Tibial artery (tissue), 4 donors: ENCODE data around the gene SMTNL2.

ENCODE experiments used
- DNase-seq, 2 donors: peaks; one replicate each; pipeline ENCODE4 v3.0.0-alpha.2; 2019
- H3K27ac ChIP-seq, 2 donors: fragments of 200-600 bp; sonication (generic) in 1 of 2; 1 replicate in 1 of 2; 2 replicates in 1 of 2; pipeline ENCODE4 v1.5.1; 2018 to 2019; ENCODE audit warnings: mild to moderate bottlenecking in 1 of 2
- H3K27me3 ChIP-seq, 2 donors: fragments of 200-600 bp; sonication (generic) in 1 of 2; one replicate each; pipeline versions ENCODE4 v1.5.1 to v1.6.0; 2016 to 2019
- H3K36me3 ChIP-seq, 3 donors: fragments of 200-600 bp; sonication (generic) in 2 of 3; one replicate each; pipeline ENCODE4 v1.5.1; 2016 to 2019; ENCODE audit warnings: mild to moderate bottlenecking in 2 of 3
- H3K4me1 ChIP-seq, 4 donors: fragments of 200-600 bp; sonication (generic) in 2 of 4; 1 replicate in 3 of 4; 2 replicates in 1 of 4; pipeline ENCODE4 v1.5.1; 2016 to 2019
- H3K4me3 ChIP-seq, 2 donors: fragments of 200-600 bp; sonication (generic) in 1 of 2; 1 replicate in 1 of 2; 2 replicates in 1 of 2; pipeline ENCODE4 v1.5.1; 2018 to 2019; ENCODE audit warnings: mild to moderate bottlenecking in 2 of 2
- H3K9me3 ChIP-seq, 3 donors: fragments of 200-600 bp; sonication (generic) in 1 of 3; one replicate each; pipeline ENCODE4 v1.5.1; 2016 to 2019
- intact Hi-C: fragments of 100-400 bp; cut with DNase I; formaldehyde crosslinking; loops from one replicate; pipeline ENCODE4 v1.15.0; 2023; ENCODE audit warnings: low total_unique reads
- TF ChIP-seq, protein P1 (sequence below), 2 experiments: fragments of 200-600 bp in 1 of 2; fragments of 450-650 bp in 1 of 2; IDR thresholded peaks; one replicate each; pipeline ENCODE4 v1.5.1; 2017 to 2019; ENCODE audit warnings: antibody characterized with exemption in 2 of 2, mild to moderate bottlenecking in 1 of 2, moderate library complexity in 1 of 2

The SMTNL2 gene

DNA sequence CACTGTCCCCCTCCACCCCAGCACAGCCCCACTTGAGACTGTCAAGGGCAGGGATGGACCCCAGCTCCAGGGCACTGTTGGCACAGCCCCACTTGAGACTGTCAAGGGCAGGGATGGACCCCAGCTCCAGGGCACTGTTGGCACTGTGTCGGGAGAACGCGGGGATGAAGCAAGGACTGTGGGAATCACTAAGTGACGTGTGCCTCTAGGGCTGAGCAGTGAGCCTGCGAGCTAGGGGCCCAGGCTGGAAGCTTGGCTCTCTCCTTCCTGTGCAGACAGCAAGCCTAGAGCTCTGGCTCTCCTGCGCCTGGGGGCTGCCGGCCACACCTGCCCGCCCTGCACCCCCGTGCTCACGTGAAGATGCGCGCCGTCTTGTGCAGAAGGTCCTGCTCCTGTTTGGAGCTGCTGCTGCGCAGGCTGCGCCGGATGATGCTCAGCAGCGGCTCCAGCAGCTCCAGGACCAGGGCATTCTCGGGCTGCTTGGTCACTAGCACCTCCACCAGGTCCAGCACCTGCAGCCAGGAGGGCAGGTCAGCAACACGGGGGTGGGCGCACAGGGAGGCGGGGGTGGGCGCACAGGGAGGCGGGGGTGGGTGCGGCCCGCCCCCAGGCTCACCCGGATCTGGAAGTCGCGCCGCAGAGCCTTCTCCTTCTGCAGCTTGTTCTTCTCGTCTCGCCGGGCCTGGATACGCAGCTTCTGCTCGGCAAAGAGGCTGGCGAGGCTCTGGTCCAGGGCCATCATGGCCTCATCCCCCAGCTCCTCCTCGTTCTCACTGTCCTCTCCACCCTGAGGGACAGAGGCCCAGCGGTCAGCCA lies 40.0 kb upstream of the SMTNL2 start:
- Histone ChIP-seq H3K36me3 (peaks cover 63 to 100% (median 85%) of the 10 kb centered on the region in 3 donors), H3K9me3 (no peaks in the 10 kb centered on the region), H3K4me1 (peaks cover 0 to 17% (median 0%) of the 10 kb centered on the region in 4 donors), H3K4me3 (no peak overlapping the region), H3K27ac (no peak overlapping the region), H3K27me3 (no peaks in the 10 kb centered on the region)
- intact Hi-C loops = loop anchor here (10.0 kb wide), 1 partner anchor 120 kb away; no protein-coding TSS in a partner anchor
- TF ChIP-seq, protein P1, sequence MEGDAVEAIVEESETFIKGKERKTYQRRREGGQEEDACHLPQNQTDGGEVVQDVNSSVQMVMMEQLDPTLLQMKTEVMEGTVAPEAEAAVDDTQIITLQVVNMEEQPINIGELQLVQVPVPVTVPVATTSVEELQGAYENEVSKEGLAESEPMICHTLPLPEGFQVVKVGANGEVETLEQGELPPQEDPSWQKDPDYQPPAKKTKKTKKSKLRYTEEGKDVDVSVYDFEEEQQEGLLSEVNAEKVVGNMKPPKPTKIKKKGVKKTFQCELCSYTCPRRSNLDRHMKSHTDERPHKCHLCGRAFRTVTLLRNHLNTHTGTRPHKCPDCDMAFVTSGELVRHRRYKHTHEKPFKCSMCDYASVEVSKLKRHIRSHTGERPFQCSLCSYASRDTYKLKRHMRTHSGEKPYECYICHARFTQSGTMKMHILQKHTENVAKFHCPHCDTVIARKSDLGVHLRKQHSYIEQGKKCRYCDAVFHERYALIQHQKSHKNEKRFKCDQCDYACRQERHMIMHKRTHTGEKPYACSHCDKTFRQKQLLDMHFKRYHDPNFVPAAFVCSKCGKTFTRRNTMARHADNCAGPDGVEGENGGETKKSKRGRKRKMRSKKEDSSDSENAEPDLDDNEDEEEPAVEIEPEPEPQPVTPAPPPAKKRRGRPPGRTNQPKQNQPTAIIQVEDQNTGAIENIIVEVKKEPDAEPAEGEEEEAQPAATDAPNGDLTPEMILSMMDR (IDR thresholded peaks at IDR 0.05) = no peak
- no peak for DNase-seq

DNA sequence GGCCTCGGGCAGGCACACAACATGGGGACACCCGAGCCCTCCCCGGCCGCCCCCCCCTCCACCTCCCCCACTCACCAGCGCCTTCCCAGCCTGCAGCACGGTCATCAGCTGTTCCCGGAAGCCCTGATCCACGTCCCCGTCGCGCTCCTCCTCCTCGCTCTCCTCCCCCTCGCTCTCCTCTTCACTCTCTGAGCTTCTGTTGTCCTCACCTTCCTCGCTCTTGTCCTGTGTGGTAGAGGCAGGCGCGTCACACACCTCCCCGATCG lies 39.4 kb upstream of the SMTNL2 start:
- TF ChIP-seq, protein P1 (IDR thresholded peaks at IDR 0.05) = no peak
- intact Hi-C loops = loop anchor here (10.0 kb wide), 1 partner anchor 120 kb away; no protein-coding TSS in a partner anchor
- Histone ChIP-seq H3K27me3 (no peaks in the 10 kb centered on the region), H3K4me1 (peaks cover 0 to 14% (median 0%) of the 10 kb centered on the region in 4 donors), H3K36me3 (peaks cover 64 to 100% (median 84%) of the 10 kb centered on the region in 3 donors), H3K9me3 (no peaks in the 10 kb centered on the region), H3K4me3 (no peak overlapping the region), H3K27ac (no peak overlapping the region)
- no peak for DNase-seq

DNA sequence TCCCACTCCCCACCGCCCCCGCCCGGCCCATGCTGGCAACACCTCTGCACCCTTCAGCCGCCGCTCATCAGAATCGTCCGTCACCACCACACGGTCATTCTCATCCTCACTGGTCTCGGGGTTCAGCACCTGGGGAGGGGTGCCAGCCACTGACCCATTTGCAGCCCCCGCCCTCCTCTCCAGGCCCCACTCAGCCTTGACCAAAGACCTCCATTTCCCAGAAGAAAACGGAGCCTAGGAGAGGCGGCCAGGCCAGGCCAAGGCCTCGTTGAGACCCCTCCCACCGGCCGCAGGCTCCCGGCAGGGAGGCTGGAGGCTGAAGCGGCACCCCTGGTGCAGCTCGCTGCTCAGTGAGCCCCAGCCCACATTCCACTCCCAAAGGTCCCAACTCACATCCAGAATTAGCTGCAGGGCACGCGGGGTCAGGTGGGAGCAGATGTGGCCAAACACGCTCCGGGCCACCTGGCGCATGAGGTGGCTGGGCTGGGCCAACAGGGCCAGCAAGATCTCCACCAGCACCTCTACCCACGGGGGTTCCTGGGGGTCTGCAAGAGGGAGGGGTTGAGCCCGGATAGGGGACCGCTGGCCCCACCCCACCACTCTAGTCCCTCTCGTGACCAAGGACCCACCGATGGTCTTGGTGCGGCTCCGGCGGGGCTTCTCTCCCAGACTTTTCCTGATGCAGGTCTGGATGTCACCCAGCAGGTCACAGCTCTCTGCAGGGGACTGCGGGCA lies 38.9 kb upstream of the SMTNL2 start:
- H3K36me3 ChIP-seq = peaks cover 65 to 100% (median 84%) of the 10 kb centered on the region in 3 donors
- no peak overlapping the region for H3K27ac ChIP-seq
- TF ChIP-seq, protein P1 (IDR thresholded peaks at IDR 0.05) = no peak

DNA sequence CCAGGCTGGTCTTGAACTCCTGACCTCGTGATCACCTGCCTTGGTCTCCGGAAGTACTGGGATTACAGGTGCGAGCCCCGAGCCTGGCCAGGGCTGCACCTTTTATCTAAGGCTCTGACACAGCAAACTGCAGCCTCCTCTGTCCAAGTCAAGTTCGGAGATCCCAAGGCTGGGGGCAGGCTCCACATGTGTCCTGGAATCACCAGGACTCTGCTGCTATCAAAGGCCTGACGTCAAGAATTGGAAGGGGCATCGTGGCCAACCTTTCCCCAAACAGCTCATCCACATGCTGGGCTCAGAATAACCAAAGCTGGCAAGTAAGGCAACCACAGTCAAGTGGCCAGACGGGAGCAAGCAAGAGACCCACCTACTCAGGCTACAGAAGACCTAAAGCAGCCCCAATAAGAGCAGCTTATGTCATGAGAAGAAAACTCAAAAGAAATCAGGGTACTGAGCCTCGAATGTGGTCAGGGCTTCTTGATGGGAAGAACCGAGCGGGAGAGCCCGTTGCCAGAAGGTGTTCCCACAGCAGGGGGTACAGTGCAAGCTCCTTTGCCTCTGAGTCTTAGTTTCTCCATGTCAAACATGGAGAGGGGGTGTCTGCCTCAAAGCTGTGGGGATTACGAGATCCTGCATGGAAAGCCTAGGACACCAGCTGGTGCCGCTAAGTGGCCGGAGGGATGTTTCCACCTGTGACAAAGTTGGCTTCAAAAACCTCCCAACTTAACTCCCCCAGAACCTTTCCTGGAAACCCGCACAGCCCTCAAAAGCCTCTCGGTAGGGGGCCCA lies 37.0 kb upstream of the SMTNL2 start:
- Histone ChIP-seq H3K4me1 (no peaks in the 10 kb centered on the region), H3K36me3 (peaks cover 73 to 100% (median 85%) of the 10 kb centered on the region in 3 donors), H3K9me3 (no peaks in the 10 kb centered on the region), H3K27me3 (no peaks in the 10 kb centered on the region), H3K27ac (no peak overlapping the region), H3K4me3 (no peak overlapping the region)
- TF ChIP-seq, protein P1 (IDR thresholded peaks at IDR 0.05) = no peak
- no peak for DNase-seq
- intact Hi-C loops = loop anchor here (10.0 kb wide), 1 partner anchor 123 kb away; no protein-coding TSS in a partner anchor

More for the DNA sequence above, 38.9 kb upstream of the SMTNL2 start:
- Histone ChIP-seq H3K27me3 (no peaks in the 10 kb centered on the region), H3K4me3 (no peak overlapping the region), H3K4me1 (peaks cover 0 to 11% (median 0%) of the 10 kb centered on the region in 4 donors), H3K9me3 (no peaks in the 10 kb centered on the region)
- intact Hi-C loops = loop anchor here (10.0 kb wide), 1 partner anchor 121 kb away; no protein-coding TSS in a partner anchor
- DNase-seq = no peak

DNA sequence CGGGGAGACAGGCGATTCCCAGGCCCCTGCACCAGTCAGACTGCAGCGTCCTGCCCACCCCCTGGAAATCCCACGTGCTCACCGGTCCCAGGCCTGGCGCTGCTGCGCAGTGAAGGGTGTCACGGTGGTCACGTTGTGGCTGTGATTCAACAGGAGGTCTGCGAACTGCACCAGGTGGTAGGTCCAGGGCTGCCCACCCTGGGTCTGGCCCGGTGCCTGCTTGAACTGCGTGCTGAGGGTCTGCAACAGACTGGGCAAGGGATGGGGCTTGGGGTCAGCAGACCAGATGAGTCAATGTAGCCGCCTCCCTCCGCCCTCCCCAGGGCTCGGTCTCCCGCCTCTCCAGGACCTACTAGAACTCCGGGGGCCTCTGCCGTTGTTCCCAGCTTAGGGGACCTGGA lies 36.3 kb upstream of the SMTNL2 start:
- Histone ChIP-seq H3K27ac (no peak overlapping the region), H3K27me3 (no peaks in the 10 kb centered on the region), H3K36me3 (peaks cover 73 to 100% (median 85%) of the 10 kb centered on the region in 3 donors), H3K9me3 (no peaks in the 10 kb centered on the region), H3K4me1 (no peaks in the 10 kb centered on the region), H3K4me3 (no peak overlapping the region)
- TF ChIP-seq, protein P1 (IDR thresholded peaks at IDR 0.05) = no peak
- intact Hi-C loops = loop anchor here (10.0 kb wide), 1 partner anchor 123 kb away; no protein-coding TSS in a partner anchor
- peak in 1 of 2 donors; percentile 62 for DNase-seq
